GM19239 (cell line): ENCODE results near the gene RHOH.

ENCODE experiments used
- DNase-seq: peaks from one replicate; pipeline ENCODE4 v3.0.0; 2011; ENCODE audit warnings: low spot score; ENCODE audit not compliant: insufficient read length
- FAIRE-seq: peaks from 2 replicates; lab custom pipeline; 2011; peaks lifted over from hg19 to GRCh38; lab: Jason Lieb, UNC

The RHOH gene

DNA sequence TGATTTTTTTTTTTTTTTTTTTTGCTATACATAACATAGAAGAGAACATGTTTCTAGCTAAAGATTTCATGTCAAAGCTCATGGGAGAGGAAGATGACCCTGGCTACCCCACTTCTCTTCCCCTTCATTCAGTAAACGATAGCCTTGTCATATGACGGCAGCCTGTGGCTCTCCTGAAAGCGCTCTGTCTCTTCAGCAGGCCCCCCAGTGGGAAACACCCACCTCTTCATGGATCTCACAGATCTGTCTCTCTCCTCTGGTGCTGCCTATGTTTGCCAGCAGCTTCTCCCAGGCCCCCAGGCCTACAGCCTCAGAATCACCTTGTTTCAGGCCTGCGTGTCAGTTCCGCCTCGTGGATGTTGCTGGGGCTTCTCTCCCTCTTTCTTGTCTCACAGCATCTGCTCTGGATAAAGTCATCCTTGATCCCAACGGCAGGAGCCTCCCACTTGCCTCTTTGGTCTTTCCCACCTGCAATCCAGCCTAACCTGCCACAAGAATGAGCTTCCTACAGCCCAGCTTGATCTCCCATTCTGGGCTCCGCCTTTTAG, 34.6 kb downstream of the RHOH start:
- DNase-seq (no peak), FAIRE-seq (peak; percentile 18)

DNA sequence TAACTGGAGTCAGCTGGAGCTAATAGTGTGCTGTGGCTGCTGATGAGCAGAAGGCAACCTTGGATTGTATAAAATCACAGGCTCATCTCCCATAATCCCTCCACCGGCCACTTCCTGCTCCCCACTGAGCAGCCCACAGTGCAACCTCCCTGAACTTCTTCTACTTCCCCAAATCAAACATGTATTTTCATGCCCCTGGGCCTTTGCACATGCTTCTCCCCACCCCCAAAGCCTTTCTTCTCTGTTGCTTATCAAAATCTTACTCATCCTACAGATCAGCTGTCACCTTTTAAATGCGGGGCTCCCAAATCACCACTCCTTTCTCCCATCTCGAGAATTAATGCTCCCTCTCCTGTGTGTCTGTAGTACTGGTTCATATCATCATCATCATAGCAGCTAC, 35.8 kb downstream of the RHOH start:
- FAIRE-seq = peak; percentile 80
- no peak for DNase-seq

DNA sequence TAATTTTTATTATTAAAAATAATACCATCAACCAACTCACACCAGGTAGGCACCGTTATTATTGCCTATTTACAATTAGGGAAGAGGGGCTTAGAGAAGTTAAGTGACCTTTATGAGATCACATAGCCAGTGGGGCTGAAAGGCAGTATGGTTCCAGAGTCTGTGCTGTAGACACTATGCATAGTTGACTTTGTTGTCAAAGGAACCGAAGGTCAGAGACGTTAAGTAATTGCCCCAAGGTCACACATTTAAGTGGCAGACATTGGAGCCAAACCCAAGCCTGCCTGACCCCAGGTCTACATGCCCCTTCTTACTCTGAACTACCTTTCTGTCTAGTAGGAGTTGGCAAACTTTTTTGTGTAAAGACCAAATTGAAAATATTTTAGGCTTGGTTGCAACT, 36.4 kb downstream of the RHOH start:
- no peak for FAIRE-seq

DNA sequence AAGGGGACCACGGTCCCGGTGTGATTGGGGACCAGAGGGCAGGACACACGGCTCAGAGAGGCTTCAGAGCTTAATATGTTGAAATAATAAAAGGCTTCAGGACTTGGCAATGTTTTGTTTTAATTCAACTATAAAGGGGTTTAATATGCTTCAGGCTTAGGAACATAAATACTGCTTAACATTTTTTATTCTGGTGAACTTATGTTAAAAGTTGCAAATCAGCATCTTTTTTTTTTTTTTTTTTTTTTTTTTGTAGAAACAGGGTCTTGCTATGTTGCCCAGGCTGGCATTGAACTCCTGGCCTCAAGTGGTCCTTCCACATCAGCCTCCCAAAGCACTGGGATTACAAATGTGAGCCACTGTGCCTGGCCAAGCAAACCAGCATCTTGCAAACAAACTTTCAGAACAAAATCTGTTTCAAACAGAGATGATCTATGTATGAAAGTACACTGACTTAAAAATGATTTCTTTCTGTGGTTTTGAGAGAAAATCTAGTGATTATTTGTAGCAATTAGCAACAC, 37.7 kb downstream of the RHOH start:
- DNase-seq = no peak
- FAIRE-seq = peak; percentile 45

More for the DNA sequence above, 36.4 kb downstream of the RHOH start:
- no peak for DNase-seq

DNA sequence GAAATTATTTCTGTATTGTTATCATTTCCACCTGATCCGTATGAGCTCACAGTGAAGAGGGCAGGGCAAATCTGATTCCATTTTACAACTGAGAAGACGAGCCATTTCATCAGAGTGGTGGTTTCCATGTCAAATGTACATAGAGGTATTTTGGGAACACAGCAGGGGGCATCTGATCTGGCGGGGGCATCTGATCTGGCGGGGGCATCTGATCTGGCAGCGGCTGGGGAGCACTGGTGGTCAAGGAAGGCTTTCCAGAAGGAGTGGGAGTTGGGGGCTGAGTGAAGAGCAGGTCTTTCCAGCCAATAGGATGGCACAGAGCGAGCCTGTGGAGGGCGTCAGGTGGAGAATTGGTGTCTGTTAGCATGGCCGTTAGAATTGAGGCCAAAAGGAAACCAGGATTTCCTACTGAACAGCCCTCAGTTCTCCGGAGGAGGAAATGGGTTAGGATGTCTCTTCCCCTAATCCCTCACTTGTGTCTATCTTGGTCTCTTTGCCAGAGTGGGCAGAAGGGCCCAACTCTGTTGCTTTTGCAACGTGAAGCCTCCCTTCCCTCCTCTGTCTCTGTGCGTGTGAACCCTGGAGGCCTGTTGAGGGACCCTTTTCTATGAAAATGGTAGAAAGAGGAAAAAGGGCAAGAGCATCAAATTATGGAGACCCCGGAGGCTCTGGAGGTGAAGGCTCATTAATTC, 41.3 kb downstream of the RHOH start:
- FAIRE-seq (no peak), DNase-seq (no peak)

DNA sequence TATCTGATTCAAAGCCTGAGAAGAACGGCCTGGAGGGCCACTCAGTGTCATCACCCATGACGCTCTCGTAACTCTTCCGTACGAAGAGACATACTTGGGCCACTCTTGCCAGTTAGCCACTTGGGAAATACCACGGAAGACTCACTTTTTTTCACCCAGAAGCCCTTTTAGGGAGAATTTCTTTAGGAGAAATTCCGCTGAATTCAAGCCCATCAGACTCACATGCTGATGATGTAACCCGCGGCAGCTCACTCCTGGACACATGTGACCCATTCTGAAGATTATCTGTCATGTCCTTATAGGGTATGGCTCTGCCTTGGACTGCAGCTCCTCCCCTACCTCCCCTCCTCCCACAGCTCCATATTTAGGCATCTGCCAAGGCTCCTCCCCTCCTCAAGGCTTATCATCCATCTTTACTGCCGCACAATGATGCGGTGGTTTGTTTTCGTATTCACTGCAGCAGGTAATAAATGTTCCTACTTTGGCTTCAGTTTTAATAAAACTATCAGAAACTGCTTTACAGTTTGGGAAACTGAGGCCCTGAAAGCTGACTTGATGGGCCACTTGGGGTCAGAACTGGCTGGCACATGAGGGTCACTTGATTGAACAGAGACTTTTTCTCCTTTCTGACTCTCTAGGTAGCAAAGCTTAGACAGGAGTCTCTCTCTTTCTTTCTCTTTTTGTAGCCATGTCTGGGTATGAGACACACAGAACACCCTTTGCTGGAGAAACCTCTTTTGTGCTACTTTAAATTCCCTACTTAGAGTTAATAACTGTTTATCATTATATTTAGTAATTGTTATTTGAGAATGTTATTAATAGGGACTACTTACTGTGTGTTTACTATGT, 42.1 kb downstream of the RHOH start:
- no peak for DNase-seq
- peak; percentile 33 for FAIRE-seq

DNA sequence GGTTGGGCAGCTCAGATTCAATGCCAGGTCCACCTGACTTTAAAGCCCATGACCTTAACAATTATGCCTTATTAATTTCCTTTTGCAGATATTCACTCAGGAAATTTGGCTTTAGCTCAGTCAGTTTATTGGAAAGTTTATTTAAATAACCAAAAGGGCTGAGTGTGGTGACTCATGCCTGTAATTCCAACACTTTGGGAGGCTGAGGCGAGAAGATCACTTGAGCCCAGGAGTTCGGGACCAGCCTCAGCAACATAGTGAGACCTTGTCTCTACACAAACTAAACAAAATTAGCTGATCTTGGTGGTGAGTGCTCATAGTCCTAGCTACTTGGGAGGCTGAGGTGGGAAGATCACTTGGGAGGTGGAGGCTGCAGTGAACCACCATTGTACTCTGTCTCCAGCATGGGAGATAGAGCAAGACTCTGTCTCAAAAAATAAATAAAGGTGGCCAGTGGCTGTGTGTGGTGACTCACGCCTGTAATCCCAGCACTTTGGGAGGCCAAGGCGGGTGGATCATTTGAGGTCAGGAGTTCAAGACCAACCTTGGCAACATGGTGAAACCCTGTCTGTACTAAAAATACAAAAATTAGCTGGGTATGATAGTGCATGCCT, 43.3 kb downstream of the RHOH start:
- DNase-seq = no peak
- FAIRE-seq = no peak

DNA sequence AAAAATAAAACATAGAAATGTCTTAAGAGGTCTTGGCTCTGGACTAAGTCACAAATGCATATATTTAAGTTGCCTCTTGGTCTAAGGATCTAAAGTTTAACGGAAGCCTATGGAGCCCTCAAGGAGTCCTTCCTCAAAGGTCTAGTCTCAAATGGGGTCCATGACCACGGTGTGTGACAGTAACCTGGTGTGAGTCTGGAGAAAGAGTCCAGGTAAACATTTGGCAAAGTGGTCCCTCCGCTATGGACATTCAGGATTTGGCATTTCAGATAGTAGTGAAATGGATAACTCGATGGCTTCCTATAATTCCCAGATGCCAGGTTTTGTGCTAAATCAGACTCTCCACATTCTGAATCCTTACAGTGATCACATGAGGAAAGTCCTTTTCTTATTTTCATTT, 44.2 kb downstream of the RHOH start:
- DNase-seq (no peak), FAIRE-seq (no peak)

DNA sequence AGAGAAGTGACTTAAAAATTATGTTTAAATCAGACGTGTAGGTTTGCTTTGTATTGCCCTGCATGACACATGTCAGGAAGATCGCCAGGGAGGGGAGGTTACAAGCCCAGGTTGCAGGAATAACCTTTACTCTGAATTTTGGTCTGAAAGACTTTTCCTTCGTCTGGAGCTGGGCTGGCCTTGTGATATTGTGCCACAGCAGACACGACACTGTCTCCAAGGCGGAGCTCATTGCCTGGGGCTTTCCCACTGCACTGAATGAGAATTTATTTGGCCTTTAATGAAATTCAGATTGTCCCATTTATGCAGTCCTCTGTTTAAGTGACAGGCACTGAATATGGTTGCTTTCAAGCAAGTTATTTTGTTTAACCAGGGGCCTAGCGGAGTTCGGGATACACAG, 45.1 kb downstream of the RHOH start:
- FAIRE-seq (no peak), DNase-seq (no peak)

DNA sequence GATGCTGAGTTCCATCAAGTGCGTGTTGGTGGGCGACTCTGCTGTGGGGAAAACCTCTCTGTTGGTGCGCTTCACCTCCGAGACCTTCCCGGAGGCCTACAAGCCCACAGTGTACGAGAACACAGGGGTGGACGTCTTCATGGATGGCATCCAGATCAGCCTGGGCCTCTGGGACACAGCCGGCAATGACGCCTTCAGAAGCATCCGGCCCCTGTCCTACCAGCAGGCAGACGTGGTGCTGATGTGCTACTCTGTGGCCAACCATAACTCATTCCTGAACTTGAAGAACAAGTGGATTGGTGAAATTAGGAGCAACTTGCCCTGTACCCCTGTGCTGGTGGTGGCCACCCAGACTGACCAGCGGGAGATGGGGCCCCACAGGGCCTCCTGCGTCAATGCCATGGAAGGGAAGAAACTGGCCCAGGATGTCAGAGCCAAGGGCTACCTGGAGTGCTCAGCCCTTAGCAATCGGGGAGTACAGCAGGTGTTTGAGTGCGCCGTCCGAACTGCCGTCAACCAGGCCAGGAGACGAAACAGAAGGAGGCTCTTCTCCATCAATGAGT, 46.6 kb downstream of the RHOH start:
- DNase-seq (no peak), FAIRE-seq (no peak)

DNA sequence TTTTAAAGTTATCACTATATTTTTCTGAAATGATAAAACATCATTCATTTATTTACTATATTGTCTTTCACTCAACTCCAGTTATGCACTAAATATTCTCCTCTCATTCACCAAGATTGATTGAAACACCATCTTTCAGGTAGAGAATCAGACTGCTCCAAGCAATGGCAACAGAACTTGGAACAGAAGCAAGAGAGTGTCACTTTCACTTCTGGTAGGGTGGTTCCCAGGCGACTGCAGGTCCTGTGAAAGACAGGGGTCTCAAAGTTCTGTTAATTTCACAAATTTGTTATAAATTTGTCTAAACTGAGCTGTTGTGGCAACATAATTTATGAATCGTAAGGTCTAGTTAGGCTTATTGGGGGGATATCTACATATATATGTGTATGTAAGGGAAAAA, 47.8 kb downstream of the RHOH start:
- no peak for FAIRE-seq
- no peak for DNase-seq

DNA sequence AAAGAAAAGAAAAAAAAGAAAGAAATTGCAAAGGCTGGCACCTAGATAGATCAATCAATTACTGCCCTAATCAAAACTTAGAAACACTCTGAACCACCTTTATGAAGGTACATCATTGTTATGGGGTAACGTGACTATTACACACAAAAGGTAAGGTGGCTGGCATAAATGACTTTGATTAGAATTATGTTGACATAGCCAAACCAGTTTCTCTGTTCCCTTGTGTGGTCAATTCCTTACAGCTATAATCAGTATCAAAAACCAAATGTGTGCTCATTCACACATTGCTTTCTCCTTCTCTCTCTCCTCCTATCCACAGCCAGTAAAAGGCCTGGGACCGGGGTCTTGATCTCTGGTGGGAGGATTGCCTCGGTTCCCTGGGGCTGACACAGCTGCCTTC, 48.7 kb downstream of the RHOH start:
- FAIRE-seq (no peak), DNase-seq (no peak)

DNA sequence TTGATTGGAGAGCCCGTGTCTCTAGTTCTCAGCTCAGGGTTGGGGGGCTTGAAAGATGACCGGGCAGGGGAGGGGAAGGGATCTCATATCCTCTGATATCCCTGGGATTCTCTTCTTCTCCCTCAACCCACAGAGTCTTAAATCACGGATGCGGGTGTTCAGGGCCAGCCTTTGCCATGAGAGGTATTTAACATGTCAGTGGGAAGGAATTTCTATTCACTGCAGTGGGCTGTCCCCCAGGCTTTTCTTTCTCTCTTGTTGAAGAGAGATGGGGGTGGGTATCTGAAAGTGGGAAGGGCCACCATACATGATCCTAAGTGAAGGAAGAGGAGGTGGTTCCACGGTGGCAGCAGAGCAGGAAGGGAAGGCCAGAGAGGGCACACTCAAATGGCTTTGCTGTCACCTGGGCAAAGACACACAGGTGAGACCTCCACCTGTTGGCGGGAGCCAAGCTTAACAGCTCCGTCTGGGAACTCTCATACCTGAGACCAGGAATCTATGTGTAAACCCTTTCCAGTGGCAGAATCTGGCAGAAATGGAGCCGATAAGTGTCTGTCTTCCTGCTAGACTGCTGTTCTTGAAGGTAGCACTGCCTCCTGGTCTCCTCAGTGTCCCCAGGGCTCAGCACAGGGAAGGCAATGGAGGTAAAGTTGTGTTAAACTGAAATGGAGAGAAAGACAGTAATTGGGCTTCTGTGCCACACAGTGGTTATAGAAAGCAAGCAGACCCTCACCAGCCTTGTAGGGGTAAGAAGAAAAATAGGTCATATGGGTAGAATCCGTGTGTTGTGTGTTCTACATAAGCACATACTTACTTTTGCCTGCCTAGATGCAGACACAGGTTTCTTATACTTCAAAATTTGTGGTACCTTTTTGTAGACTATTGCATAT, 49.4 kb downstream of the RHOH start:
- no peak for FAIRE-seq
- DNase-seq = no peak

DNA sequence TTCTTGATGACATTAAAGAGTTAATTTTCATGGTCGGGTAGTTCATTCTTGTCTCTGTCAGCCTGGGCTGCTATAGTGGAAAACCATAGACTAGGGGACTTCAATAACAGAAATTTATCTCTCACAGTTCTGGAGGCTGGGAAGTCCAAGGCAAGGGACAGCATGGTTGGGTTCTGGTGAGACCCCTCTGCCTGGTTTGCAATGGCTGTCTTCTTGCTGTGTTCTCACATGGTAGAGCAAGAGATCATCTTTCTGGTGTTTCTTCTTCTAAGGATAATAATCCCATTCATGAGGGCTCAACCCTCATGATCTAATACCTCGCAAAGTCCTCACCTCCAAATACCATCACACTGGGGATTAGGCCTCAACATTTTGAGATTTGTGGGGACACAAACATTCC, 50.1 kb downstream of the RHOH start:
- FAIRE-seq (peak; percentile 55), DNase-seq (no peak)

DNA sequence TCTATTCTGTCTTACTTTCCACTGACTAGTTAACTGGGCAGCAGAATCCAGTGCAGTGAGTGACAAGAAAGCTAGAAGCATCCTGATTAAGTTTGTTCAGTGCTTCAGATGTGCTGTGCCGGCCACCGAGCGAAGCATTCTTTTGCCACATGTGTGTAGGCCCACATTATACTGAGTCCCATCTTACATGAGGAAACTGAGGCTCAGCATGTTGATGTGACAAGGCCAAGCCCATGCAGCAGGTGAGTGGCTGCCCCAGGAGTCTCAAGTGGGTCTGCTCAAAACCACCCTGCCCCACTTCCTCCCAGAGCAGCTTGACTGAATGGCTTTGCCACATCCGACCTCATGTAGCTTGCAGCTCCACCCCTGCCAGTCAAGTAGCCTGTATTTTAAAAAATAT, 50.5 kb downstream of the RHOH start:
- FAIRE-seq (no peak), DNase-seq (no peak)

DNA sequence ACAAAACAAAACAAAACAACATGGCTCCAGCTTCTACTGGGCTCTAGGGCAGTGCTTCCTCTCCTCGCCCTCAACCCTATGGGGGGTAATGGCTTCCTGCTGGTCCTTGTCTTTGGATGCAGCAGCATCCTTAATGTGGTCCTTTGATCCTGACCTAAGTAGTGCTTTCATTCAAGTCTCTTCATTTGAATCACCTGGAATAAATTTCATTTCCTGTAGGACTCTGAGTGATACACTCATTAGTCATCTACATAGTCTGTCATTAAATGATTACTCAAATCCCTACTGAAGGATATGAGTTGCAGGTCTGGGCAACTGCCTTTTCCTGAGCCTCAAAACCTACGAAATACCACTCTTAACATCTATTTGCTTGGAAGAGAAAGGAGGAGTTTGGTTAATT, 54.5 kb downstream of the RHOH start:
- FAIRE-seq (no peak), DNase-seq (no peak)

DNA sequence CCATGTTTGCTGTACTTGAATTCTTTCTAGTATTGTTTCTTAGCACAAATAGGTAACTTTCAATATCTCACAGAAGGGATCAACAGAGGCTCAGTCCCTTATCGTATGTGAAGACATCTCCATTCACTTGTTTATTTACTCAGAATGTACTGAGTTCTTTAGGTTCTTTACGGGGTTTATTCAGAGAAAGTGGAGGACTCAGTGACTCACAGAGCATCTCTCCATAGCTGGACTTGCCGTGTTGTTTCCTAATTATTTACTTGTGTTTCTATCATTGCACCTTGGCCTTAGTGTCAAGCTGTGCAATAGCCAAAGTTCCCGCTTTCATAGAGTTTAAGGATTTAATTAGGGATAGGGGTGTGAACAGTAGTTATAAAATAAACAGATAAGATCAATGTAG, 57.1 kb downstream of the RHOH start:
- FAIRE-seq = no peak
- DNase-seq = no peak

DNA sequence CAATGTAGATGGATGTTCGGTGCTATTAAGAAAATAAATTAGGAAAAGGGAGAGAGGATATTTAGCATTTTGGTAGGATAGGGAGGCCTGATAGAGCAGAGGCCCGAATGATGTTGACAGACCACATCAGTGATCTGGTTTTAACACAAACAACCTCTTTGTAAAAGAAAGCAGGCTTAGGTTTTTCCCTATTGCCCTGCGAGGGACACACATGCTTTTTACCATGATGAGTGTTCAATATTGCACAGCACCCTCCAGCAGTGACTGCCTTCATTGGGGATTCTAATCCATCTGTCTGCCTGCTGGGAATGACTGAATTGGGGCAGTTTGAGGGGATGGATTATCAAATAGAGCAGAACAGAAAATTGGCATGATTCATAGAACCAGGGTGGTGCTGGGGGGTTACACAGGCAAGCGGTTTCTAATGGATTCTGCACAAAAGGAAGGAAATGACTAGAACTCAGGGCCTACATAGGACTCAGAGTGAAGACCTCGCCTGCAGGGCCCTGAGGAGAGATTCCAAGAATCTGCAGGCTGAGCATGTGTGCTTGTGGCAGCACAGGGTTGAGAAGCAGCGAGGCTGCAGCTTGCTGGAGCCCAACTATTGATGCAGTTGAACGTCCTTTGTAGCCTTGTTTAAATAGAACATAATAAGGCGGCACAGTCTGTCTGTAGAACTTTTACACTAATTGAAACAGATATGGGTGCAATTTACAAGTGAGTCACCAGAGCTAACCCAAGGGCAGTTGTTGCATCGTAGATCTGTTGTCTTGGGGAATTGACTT, 58.0 kb downstream of the RHOH start:
- no peak for DNase-seq
- FAIRE-seq = no peak
